GM12872 (cell line): ENCODE measurements around the gene AGTR1.

Experiments
- CTCF ChIP-seq: IDR thresholded peaks from 3 replicates; pipeline ENCODE4 v1.5.1; 2011; ENCODE audit warnings: low read depth, mild to moderate bottlenecking, low read length, moderate library complexity; ENCODE audit not compliant: insufficient read depth

The AGTR1 gene

GRCh38 chr3:148748283-148748682, 50.6 kb downstream of the AGTR1 start:
- TF ChIP-seq CTCF = no peak

GRCh38 chr3:148750296-148750695, 52.6 kb downstream of the AGTR1 start:
- TF ChIP-seq CTCF = no peak

GRCh38 chr3:148751461-148751860, 53.8 kb downstream of the AGTR1 start:
- no peak for TF ChIP-seq CTCF

GRCh38 chr3:148755570-148755969, 57.9 kb downstream of the AGTR1 start:
- no peak for TF ChIP-seq CTCF

- TF ChIP-seq CTCF = no peak
Measured at GRCh38 chr3:148756311-148756710, 58.6 kb downstream of the AGTR1 start.

- no peak for TF ChIP-seq CTCF
Measured at GRCh38 chr3:148757238-148758215, 59.8 kb downstream of the AGTR1 start.

GRCh38 chr3:148758303-148758884, 60.7 kb downstream of the AGTR1 start:
- no peak for TF ChIP-seq CTCF
